Epithelial cell of prostate (primary cell): ENCODE measurements around the gene MAB21L2.
"Not testable (repeated sequence)": the region's sequence is repeated elsewhere in the genome, so short reads cannot be mapped to it uniquely, and the experiment has no call there.

Experiments
- DNase-seq: peaks from one replicate; pipeline ENCODE4 v3.0.0-alpha.2; 2011; ENCODE audit warnings: low read depth, low spot score
- H3K27ac ChIP-seq: fragments of 450-650 bp; 2 replicates; pipeline ENCODE4 v1.5.1; 2017; ENCODE audit warnings: mild to moderate bottlenecking

MAB21L2 gene

GRCh38 chr4:150582146-150582872 lies at the start of gene MAB21L2:
MAB21L2 (plus strand) TSS chr4:150582151; CDS start chr4:150583030, 879 bp downstream.
- DNase-seq: no peak

DNA sequence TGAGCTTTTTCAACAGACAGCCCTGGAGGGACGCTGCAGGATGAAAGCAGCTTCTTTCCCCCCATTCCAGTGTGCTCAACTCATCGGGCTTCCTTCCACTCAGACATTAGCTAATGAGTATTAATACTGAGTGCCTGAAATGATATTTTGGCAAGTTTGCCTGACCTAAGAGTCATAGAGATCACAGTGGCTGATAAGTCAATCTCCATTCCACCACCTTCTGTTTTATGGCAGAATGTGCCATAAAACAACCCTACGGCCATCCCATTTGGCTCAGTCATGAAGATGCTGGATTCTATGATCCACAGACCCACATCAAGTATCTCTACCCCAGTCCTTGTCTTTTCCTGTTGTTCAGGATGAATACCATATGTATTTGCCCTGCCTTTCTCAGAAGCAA lies 48.3 kb upstream of the MAB21L2 start:
- DNase-seq: no peak
- no peak overlapping the region for H3K27ac ChIP-seq

More at GRCh38 chr4:150582146-150582872, at the start of gene MAB21L2:
- no peak within 1 kb of the TSS for H3K27ac ChIP-seq

DNA sequence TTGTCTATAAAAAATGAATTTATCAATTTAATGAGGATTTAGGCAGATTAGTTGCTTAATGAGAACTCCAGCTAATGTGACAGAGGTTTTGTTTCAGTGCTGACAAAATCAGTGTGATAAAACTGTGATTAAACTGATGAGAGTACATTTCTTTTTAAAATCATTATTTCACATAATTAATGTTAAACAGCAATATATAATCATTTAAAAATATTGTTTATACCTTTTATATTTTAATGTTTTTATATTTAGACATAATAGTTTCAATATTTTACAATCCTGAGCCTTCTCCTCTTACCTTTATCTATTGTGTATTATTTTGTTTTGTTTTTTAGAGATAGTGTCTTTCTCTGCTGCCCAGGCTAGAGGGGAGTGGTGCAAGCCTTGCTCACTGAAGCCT lies 47.1 kb upstream of the MAB21L2 start:
- no peak for DNase-seq
- no peak overlapping the region for H3K27ac ChIP-seq

DNA sequence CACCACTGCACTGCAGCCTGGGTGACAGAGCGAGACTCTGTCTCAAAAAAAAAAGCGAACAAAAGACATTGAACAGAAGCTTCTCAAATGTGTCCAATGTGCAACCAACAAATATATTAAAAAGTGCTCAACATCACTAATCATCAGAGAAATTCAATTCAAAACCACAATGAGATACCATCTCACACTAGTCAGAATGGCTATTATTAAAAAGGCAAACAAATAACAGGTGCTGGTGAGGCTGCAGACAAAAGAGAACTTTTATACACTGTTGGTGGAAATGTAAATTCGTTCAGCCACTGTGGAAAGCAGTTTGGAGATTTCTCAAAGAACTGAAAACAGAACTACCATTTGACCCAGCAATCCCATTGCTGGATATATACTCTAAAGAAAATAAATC lies 44.0 kb upstream of the MAB21L2 start:
- not testable (repeated sequence) for H3K27ac ChIP-seq, DNase-seq

DNA sequence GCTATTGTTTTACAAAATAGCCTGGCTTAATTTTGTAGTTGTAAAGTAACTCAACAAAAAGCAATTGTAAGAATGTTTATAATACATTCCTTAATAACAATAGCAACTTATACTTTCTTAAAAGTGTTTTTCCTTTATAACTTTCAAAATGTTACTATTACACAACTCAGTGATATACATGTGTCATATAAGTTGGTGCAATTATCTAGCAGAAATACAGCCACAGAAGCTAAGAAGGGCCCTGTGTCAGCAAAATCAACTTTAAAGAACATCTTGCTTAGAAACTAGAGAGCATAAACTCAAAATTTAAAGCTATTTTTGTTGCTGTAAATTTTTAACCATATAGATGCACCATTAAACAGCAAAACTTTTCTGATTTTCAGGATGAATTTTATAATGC lies 41.4 kb upstream of the MAB21L2 start:
- DNase-seq: no peak
- no peak overlapping the region for H3K27ac ChIP-seq

DNA sequence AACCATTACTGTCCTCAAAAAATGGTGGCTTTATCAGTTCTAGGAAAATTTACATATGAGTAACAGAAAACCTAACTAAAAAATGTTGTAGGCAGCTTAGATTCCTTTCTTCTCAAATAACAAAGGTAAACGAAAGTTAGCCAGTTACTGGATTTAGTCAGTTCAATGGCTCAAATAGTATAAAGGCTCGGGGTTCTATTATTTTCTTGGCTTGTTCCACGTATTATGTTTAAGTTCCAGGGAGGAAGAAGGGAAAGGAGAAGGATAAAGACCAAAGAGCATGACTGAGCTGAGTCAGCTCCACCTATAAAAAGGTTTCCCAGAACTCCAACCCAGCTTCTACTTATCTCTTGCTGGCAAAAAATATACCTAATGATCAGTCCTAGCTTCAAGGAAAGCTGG lies 41.0 kb upstream of the MAB21L2 start:
- H3K27ac ChIP-seq: no peak overlapping the region
- no peak for DNase-seq

DNA sequence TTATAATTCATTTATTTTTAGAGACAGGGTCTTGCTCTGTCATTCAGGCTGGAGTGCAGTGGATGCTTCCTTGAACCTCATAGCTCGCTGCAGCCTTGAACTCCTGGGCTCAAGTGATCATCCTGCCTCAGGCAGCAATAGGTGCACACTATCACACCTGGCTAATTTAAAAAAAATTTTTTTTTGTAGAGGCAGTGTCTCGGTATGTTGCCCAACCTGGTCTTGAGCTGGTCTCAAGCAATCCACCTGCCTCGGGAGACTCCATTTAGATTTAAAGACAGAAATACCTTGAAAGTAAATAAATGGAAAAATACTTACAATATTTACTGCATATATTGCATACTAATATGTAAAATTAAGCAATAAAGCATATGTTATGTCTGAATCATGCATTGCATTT lies 40.3 kb upstream of the MAB21L2 start:
- no peak overlapping the region for H3K27ac ChIP-seq

DNA sequence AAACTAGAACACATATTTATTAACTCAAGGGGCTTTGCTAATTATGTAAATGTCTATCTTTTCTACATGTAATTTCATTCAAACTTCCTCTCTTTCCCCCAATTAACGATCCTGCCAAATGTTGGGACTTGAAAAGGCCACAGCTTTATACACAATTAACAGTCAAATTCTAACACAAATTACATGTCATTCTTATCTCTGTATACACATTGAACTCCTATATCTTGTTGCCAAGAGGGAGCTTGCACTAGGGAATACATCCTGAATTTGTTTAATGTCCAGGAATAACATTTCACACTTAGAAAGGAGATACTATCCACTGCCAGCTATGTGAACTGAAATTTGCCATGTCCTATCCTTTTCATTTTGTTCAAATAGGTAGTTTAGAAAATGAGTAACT lies 38.9 kb upstream of the MAB21L2 start:
- no peak for DNase-seq
- H3K27ac ChIP-seq: no peak overlapping the region

More for the DNA sequence above, 40.3 kb upstream of the MAB21L2 start:
- no peak for DNase-seq

- no peak for DNase-seq
- H3K27ac ChIP-seq: no peak overlapping the region
These were observed 35.7 kb upstream of the MAB21L2 start for GRCh38 chr4:150546286-150546685.

- no peak overlapping the region for H3K27ac ChIP-seq
- no peak for DNase-seq
These were observed 34.7 kb upstream of the MAB21L2 start for GRCh38 chr4:150547154-150547838.

GRCh38 chr4:150557811-150558210 lies 24.1 kb upstream of the MAB21L2 start:
- DNase-seq, H3K27ac ChIP-seq: not testable (repeated sequence)

DNA sequence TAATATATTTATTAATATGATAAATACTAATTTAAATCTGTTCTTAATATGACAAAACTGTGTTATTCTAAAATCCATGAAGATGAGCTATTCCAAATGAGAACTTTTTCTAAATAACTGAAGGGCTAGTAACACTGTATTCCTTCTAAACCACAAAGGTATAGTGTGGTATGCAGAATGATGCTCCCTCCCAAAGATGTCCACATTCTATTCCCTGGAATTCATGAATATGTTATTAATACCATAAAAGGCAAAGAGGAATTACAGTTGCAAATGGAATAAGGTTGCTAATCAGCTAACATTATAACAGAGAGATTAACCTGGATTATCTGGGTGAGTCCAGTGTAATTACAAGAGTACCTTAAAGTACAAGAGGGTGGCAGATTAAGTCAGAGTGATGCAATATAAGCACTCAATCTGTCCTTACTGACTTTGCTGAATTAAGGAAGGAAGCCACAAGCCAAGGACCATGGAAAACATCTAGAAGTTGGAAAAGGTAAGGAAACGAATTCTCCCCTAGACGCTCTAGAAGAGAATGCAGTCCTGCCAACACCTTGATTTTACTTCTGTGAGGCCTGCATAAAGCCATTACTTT lies 20.7 kb upstream of the MAB21L2 start:
- no peak overlapping the region for H3K27ac ChIP-seq
- DNase-seq: no peak

GRCh38 chr4:150562250-150562649 lies 19.7 kb upstream of the MAB21L2 start:
- no peak overlapping the region for H3K27ac ChIP-seq
- no peak for DNase-seq

- no peak for DNase-seq
- H3K27ac ChIP-seq: no peak overlapping the region
These were observed 19.2 kb upstream of the MAB21L2 start for GRCh38 chr4:150562751-150563150.

DNA sequence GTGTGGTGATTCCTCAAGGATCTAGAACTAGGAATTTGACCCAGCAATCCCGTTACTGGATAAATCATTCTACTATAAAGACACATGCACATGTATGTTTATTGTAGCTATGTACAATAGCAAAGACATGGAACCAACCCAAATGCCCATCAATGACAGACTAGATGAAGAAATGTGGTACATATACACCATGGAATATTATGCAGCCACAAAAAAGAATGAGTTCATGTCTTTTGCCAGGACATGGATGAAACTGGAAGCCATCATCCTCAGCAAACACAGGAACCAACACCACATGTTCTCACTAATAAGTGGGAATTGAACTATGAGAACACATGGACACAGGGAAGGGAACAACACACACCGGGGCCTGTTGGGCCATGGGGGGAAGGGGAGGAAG lies 17.0 kb upstream of the MAB21L2 start:
- not testable (repeated sequence) for H3K27ac ChIP-seq, DNase-seq

- no peak overlapping the region for H3K27ac ChIP-seq
- no peak for DNase-seq
These were observed 14.9 kb upstream of the MAB21L2 start for GRCh38 chr4:150567070-150567469.

DNA sequence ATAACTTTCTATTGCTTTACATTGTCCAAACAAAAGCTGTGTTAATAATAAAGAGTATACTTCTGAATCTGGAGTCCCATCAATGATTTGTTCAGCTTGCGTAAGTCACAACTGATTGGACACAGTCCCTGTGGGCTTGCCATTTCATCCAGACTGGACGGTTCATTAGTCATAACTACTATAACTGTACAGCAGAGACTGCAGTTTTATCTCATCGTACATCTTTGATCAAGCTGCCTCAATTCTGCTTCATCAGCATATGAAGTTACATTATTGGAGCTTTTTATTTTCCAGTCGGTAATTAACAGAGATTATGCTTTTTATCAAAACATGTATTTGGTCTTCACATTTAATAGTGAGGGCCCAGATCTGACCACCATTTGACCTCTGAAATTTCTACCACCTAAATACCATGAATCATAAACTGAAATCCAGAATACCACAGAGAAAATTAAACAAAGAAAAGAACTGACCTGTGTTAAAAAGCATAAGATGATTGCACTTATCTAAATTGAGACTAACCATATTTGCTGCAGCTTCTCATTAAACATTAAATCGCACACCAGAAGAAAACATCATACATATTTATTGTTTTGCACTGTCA lies 12.5 kb upstream of the MAB21L2 start:
- H3K27ac ChIP-seq: no peak overlapping the region
- no peak for DNase-seq

- H3K27ac ChIP-seq: no peak overlapping the region
- DNase-seq: no peak
These were observed 11.9 kb upstream of the MAB21L2 start for GRCh38 chr4:150569998-150570535.

DNA sequence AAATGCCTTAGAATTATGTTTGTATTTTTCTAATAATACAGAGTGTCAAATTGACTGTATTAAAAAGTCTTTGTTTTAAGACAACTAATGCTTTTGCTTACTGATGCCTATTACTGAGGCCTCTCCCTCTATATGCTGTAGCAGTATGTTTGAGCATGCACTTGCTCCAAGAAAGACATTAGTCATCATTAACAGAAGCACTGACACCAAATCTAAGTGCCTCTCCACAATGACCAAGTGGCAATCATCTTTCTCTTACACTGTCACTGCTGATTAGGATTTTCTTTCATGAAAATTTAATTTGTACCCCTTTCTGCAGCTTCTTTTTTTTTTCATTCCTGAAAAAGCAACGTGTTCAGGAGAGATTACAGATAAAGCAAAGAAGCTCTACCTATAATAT lies 11.1 kb upstream of the MAB21L2 start:
- DNase-seq: no peak
- H3K27ac ChIP-seq: no peak overlapping the region

GRCh38 chr4:150572704-150573504 lies 9.0 kb upstream of the MAB21L2 start:
- H3K27ac ChIP-seq: peak overlapping the region; percentile 11
- no peak for DNase-seq
